Ramos (cell line): Measurements from ENCODE around the gene ITGB7.
"Not testable (repeated sequence)": the region's sequence is repeated elsewhere in the genome, so short reads cannot be mapped to it uniquely, and the experiment has no call there.

Experiments
- in situ Hi-C: fragments of 300-500 bp; cut with MboI; formaldehyde crosslinking; loops from one replicate; pipeline ENCODE4 v1.14.3; 2022; ENCODE audit warnings: low sequenced_read_pairs; ENCODE audit not compliant: unreplicated experiment

ITGB7 gene

DNA sequence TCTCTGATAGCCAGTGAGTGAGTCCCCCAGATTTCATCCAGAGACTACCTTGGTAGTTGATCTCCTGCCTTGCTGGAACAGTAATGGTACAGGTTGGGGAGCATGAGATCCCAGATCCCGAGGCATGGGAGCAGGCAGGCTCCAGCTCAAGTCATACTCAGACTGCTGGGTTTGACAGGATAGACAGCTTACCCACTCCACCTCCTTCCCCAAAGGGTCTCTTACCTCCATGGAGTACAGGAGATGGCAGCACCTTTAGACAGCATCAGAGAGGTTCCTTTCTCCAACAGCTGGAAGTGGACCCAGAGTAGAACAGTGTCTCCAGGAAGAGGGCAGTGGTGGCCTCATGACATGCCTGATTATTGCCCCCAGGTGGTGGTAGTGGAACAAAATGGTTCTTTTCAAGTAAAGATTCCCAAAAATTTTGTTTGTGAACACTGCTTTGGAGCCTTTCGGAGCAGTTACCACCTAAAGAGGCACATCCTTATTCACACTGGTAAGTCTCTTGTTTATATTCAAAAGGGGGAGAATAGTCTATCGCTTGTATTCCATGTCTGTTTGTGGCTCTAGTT, 21.4 kb downstream of the ITGB7 start:
- in situ Hi-C loops = no loop called here

DNA sequence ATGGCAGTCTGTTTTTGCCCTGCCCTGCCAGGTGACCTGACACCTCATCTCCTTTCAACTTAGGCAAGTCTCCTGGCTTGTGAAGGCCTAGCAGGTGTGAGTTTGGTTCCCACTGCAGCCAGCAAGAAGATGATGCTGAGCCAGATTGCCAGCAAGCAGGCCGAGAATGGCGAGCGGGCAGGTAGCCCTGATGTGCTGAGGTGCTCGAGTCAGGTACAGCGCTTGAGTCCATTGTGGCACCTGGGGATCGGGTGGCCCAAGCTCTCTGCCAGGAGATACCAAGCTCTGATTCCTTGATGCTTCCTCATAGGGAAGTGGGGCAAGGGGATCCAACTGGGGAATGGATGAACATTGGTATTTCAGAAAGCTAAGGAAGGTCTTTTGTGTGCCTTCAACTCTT, 22.2 kb downstream of the ITGB7 start:
- in situ Hi-C loops = no loop called here

DNA sequence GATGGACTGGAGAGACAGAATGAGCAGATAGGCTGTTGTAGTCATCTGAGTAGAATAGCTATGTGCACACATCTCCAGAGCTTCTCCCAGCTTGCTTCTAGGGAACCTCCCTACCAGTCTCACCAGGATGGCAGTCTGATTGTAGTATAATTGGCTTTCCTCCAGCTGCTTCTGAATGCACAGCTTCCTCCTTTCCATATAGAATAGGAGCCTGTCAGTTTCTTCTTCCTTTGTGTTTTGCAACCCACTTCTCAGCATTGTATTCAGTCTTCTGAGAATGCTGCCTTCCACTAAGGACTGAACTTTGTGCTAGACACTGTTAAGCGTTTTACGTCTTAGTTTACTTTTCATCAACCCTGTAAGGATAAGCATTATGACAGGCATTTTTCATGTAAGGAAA, 24.1 kb downstream of the ITGB7 start:
- in situ Hi-C loops = no loop called here

DNA sequence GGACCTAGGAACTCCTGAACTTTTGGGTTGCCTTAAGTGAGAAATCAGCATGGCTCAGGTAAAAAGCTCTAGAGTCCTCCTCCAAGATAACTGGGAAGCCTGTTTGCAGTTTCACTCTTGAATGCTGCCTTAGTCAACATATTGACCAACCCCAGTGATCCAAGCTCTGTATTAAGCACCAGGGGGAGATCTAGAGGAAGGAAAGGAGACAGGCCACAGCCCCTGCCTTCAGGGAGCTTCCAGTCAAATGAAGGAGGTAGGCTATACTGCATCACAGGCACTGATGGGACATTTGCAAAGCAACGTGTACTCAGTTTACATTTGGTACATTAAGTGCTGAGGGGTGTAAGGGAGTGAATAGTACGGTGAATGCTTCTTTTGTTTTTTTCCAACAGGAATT, 25.1 kb downstream of the ITGB7 start:
- in situ Hi-C loops = no loop called here

DNA sequence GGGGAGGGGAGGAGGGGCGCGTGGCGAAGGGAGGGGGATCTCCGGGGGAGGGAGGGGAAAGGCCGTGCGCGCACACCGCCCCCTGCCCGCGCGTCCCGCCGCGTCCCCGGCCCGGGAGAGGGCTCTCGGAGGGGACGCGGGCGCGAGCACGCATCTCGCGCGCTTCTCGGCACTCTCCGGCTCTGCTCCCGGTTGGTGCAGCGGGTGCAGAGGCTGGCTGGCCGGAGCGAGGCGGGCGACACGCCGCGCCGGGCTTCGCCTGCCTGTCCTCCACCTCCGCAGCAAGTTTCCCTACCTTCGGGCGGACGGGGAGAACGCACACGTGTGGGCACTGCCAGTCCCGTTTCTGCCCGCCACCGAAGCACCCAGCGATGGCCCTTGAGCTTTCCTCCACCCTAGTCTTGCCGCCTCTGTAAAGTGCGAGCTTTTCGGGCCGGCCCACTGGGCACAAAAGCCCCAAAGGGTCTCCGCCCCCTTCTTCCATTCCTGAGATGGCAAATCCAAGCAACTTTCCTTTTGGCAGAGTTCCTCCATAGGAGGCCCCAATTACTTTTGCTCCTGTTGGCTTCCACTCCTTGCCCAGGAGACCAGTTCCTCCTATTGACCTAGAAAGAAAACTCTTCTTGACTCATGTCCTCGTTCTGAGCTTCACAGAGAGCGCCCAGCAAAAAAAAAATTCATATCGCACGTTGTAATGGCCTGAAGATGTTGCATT, 26.0 kb downstream of the ITGB7 start:
- in situ Hi-C loops = no loop called here

DNA sequence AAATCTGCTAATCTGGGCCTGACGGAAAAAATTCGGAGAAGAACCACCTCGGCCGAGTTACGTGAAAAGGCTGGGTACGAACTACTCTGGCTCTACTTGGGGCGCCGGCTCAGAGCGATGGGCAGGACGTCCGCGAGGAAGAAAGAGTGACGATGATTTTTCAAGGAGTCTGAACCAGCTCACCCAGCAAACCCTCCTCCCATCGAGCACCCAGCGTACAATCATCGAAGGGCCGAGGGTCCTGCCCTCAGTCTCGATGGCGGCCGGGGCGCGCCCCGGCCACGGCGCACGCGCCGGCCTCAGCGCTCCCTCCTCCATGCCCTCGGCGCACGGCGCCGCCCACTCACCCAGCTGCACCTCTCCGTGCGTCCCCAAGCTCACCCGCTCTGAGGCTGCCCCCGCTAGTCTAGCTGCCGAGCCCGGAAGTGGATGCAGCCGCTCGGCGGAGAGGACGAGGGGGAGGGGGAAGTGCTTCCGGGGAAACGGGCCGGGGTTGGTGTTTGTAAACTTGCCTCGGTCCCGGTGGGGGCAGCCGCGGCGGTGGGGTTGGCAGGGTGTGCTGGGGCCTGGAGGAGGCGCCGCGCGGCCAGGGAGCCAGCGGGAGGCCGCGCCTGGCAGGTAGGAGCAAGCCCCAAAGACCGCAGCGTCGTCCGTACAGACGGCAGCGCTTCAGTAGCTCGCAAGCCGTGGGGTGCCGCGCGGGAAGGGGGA, 26.7 kb downstream of the ITGB7 start, which contains the start of the genes CSAD and ZNF740:
CSAD (minus strand) TSS at position 706 of the 711 bp plus-strand sequence. CDS start 7,455 bp downstream, outside the sequence.
ZNF740 (plus strand) TSS at position 503 of the 711 bp plus-strand sequence. CDS start 1,262 bp downstream, outside the sequence.
- in situ Hi-C loops = no loop called here

DNA sequence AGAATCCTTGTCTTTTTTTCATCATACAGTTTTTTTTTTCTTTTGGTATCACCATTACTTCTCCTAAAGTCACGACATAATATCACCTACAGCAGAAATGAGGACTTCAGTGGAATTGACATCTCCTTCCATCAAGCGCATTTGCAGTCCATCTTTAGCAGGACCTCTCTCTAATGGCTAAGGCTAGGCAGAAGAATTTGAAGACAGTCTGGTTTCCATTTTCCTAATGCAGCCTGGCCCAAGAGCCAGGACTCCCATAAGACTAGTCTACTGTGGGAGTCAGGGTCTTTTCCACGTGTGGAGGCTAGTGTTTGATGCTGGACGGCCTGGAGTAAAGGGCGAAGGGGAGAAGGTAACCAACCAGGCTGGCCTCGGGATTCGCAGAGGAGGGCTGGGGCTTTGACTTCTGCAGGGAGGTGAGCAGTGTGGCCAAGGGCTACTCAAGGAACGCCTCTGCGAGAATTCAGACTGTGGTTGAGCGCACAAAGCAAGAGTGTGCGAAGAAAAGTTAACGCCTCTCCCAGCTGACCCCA, 27.3 kb downstream of the ITGB7 start:
- in situ Hi-C loops = no loop called here

DNA sequence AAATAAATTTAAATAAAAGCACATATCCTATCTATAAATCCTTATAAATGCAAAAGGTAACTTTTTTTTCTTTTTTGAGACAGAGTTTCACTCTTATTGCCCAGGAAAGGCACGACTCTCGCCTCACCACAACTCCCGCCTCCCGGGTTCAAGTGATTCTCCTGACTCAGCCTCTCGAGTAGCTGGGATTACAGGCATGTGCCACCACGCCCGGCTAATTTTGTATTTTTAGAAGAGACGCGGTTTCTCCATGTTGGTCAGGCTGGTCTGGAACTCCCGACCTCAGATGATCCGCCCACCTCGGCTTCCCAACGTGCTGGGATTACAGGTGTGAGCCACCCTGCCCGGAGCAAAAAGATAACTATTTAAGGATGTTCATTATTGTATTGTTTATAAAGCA, 28.2 kb downstream of the ITGB7 start:
- in situ Hi-C loops = not testable (repeated sequence)

DNA sequence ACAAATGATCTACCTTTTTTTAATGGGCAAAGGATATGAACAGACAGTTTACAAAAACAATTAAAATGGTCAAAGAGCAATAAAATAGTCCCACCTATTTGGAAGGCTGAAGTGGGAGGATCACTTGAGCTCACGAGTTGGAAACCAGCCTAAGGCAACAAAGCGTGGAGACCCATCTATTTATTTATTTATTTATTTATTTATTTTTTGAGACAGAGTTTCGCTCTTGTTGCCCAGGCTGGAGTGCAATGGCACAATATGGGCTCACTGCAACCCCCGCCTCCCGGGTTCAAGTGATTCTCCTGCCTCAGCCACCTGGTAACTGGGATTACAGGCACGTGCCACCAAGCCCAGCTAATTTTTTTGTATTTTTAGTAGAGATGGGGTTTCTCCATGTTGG, 29.6 kb downstream of the ITGB7 start:
- in situ Hi-C loops = not testable (repeated sequence)

DNA sequence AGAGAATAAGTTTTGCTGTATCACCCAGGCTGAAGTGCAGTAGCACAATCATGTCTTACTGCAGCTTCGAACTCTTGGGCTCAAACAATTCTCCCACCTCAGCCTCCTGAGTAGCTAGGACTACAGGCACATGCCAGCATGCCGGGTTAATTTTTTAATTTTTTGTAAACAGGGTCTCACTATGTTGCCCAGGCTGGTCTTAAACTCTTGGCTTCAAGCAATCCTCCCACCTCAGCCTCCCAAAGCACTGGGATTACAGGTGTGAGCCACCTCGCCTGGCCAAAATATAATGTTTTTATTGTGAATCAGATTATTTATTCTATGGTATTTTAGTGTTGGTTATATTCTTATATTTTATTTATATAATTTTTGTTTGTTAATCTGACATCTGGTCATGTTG, 30.3 kb downstream of the ITGB7 start:
- in situ Hi-C loops = no loop called here

DNA sequence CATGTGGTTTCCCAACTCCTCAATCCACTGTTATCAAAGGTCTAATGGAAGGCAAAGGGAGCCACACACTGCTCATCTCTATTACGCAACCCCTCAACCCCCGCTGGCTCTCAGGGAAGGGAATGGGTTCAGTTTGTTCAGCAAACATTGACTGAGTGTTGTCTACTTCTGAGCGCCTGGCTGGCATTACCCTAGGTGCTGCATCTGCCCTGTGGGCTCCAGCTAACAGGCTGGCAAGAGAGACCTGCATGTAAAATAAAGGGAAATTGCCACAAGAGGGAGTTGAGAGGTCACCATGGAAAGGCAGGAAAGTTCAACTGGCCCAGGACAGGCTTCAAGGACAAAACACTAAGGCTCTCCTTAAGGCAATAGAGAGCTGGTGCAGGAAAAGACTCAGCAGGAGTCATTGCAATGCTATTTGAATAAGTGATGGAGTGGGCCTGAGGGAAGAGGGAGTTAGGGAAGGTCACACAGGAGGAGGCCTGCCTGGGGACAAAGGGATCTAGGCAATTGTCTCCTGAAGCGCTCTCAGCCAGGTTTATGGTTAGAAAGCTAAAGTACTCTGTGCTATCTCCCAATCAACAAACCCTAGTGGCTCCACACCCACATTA, 32.1 kb downstream of the ITGB7 start:
- in situ Hi-C loops = no loop called here

DNA sequence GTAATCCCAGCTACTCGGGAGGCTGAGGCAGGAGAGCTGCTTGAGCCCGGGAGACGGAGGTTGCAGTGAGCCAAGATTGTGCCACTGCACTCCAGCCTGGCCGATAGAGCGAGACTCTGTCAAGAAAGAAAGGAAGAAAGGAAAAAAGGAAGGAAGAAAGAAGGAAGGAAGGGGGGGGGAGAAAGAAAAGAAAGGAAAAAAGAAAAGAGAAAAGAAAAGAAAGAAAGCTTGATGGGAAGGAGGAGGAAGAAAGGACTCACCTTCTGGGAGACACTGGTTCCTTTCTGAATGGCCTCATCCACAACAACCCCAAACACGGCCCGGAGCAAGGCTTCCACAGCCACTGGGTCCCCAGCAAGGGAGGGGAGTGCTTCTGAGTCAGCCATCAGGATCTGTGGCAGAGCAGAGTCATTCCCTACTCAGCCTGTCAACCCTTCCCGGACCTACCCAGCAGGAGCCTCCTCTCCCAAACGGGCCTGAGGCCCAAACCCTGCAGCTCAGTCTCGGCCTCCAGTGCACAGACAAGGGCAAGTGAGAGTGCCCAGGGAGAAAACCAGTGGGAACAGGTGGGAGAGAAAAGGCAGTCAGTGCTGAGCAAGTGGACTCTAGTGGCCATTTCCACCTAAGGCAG, 33.9 kb downstream of the ITGB7 start:
- in situ Hi-C loops = no loop called here

DNA sequence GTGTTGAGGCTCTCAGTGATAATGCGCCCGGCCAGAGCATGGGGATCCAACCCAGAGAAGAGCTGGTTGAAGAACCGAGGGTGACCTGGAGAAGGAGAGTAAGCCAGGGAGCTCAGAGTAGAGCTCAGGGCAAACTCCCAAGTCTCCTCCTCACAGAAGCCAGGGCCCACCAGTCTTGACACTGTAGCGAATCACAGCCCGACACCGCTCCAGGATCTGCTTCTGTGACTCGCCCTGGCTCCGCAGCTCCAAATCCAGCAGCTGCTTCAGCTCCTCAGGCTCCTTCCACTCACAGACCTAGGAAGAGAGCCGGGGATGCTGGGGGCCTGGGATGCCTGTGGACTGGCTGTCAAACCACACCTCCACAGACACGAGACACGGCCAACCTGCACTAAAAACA, 34.7 kb downstream of the ITGB7 start:
- in situ Hi-C loops = no loop called here

DNA sequence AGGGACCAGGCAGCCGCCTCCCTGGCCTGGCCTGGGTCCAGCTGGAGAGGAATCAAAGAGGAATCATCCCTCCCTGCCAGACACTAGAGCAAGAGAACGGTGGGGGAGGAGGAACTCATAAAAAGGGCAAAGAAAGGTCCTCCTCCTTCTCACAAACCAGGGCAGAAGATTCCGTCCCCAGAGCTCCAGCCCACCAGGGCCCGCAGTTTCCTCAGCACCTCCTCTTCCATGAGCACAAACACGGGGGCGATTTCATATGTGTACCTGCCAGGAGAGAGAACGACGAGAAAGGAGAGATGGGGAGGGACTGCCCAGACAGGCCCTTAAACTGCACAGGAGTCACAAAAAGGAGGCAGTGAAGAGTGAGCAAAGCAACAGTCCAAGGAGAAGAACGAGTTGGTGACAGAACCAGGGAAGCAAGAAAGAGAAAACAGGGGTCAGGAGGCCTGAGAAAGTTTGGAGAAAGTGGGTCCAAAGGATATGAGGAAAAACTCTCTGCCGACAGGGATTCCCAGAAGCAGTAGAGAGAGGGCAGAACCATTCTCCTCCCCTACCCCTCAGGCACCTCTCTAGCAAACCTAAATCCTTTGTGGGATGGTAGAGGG, 35.2 kb downstream of the ITGB7 start:
- in situ Hi-C loops = no loop called here

DNA sequence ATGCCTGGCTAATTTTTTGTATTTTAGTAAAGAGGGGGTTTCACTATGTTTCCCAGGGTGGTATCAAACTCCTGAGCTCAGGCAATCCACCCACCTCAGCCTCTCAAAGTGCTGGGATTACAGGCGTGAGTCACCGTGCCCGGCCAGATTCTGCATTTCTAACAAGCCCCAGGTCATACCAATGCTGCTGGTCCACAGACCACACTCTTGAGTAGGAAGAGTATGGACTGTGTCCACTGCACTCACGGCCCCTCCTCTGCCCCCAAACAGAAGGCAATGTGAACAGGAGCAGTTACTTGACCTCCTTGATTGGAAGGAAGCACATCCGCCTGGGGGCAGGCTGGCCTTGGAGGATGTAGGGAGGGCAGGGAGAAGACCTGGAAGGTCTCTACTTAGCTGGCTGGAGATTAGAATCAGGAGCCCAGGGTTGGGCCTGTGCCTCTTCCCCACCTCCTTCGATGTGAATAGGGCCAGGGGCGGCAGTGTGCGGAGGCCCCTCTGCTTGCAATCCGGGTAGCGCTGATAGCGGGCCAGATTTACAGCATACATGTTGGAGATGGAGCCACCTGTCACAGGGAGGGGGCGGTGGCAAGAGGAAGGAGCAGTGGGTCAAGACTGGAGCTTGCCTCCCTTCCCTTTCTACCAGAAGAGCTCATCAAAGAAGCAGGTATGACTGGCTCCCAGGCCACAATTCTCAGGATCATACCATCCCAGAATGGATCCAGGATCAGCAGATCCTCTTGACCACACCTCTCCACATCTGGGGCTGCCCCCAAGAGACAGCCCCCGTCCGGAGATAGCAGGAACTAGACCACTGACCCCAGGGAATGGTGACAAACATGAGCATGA, 36.0 kb downstream of the ITGB7 start:
- in situ Hi-C loops = no loop called here

DNA sequence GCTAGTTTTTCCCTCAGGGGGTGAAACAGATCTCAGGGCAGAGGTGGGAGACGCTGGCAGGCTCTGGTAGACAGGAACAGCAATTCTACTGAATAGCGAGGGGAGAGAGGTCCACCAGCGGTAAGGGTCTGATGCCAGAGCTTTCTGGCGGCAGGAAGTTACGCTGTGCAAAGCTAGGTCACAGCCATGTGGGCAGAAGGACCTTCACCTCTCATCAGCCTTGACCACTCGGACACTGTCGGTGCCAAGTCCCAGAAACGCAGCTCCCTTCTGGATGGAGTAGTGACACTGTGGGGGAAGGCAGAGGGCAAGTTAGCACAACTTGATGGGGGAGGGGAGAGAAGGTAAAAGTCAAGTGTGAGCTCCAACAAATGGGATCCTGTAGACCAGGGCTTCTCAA, 36.8 kb downstream of the ITGB7 start:
- in situ Hi-C loops = no loop called here

DNA sequence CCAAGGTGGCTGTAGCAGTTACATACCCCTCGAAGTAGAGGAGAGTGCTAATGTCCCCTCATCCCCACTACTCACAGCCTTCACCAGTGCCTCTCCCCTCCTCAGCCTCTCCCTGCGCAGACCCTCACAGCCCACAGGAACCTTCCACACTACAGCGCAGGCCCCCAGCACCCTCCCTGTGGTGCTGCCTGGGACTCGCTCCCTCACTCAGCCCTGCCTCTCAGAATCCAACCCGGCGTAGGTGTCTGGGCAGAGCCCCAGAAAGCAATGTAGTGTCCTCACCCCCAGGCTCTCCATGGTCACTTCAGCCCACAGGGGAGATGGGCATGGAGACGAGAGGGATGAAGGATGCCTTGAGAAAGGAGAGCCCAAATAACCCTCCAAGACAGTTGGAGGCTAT, 37.4 kb downstream of the ITGB7 start:
- in situ Hi-C loops = no loop called here

DNA sequence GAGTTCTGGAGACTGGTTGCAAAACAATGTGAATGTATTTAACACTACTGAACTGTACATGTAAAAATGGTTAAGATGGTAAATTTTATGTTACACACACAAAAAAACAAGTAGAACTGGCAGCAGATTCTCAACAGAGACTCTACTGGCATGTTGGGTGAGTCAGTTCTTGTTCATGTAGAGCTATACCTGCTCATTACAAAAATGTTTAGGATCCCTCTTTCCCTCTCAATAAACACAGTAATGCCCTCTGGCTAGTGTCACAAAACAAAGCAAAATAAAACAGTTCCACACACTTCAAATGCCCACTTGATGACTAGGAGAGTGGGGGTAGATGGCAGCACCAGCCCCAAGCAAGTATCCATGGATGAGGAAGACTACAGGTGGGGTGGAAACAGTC, 40.2 kb downstream of the ITGB7 start:
- in situ Hi-C loops = no loop called here

DNA sequence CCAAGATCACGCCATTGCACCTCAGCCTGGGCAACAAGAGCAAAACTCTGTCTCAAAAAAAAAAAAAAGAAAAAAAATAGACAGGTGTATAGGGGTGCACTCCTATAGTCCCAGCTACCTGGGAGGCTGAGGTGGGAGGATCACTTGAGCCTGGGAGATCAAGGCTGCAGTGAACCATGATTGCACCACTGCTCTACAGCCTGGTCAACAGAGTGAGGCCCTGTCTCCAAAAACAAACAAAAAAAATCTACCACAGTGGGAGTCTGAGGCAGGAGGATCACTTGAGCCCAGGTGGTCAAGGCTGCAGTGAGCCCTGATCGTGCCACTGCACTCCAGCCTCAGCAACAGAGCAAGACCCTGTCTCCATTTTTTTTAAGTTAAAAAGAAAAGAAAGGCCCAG, 44.0 kb downstream of the ITGB7 start:
- in situ Hi-C loops = loop anchor here (5.0 kb wide), 1 partner anchor 124 kb away; no protein-coding TSS in a partner anchor
